SK-N-SH (cell line): Measurements from ENCODE around the gene PCDHB14. TPM values are rescaled to one million over a fixed set of nuclear protein-coding genes. Genes with fewer than 3 reads are reported as not detected.
"Not testable (repeated sequence)": the region's sequence is repeated elsewhere in the genome, so short reads cannot be mapped to it uniquely, and the experiment has no call there.

Experiments used
- CTCF ChIA-PET: fragments of 300-600, 350-600 bp; formaldehyde crosslinking; extraction: SDS; loops from one replicate; lab custom pipeline; 2021; lab: Yijun Ruan, JAX
- POLR2A ChIA-PET: fragments of 350-600 bp; sonication (Branson Sonifier 250); formaldehyde crosslinking; extraction: SDS; loops from one replicate; lab custom pipeline; 2020; ENCODE audit warnings: antibody characterized with exemption, inconsistent platforms; lab: Yijun Ruan, JAX
- DNase-seq: peaks from one replicate; pipeline ENCODE4 v3.0.0; 2012
- H2AFZ ChIP-seq: fragments of 200-600 bp; sonication (generic); 2 replicates; pipeline ENCODE4 v1.8.1; 2016; ENCODE audit warnings: antibody characterized with exemption, mild to moderate bottlenecking, low read depth
- H3F3A ChIP-seq: fragments of 200-600 bp; sonication (generic); replicated peaks from 2 replicates; pipeline ENCODE3; 2016; ENCODE audit warnings: antibody characterized with exemption, mild to moderate bottlenecking; ENCODE audit not compliant: insufficient read depth
- H3K27ac ChIP-seq, 2 experiments: fragments of 200-500 bp in 1 of 2; fragments of 200-600 bp in 1 of 2; sonication (Bioruptor generic) in 1 of 2; sonication (generic), shearing (Covaris generic) in 1 of 2; 2 replicates each; pipeline versions ENCODE4 v1.5.1 to v1.6.1; 2014 to 2016; ENCODE audit warnings: low read depth in 2 of 2, inconsistent platforms in 1 of 2, low read length in 1 of 2, mild to moderate bottlenecking in 1 of 2, mixed read lengths in 1 of 2
- H3K27me3 ChIP-seq: fragments of 200-600 bp; sonication (generic), shearing (Covaris generic); 2 replicates; pipeline ENCODE4 v1.6.1; 2016; ENCODE audit warnings: mixed run types; ENCODE audit not compliant: insufficient read depth
- H3K36me3 ChIP-seq, 2 experiments: fragments of 200-500 bp in 1 of 2; fragments of 200-600 bp in 1 of 2; sonication (Bioruptor generic) in 1 of 2; sonication (generic) in 1 of 2; replicated peaks in 1 of 2; 2 replicates each; pipeline versions ENCODE3 to v1.5.1; 2014 to 2016; ENCODE audit warnings: low read length in 1 of 2, mild to moderate bottlenecking in 1 of 2; ENCODE audit not compliant: insufficient read depth in 2 of 2, control insufficient read depth in 1 of 2
- H3K4me1 ChIP-seq, 2 experiments: fragments of 200-500 bp in 1 of 2; fragments of 200-600 bp in 1 of 2; sonication (Bioruptor generic) in 1 of 2; sonication (generic), shearing (Covaris generic) in 1 of 2; 2 replicates each; pipeline versions ENCODE4 v1.5.1 to v1.6.1; 2014 to 2016; ENCODE audit warnings: low read depth in 1 of 2, low read length in 1 of 2, mixed run types in 1 of 2; ENCODE audit not compliant: insufficient read depth in 2 of 2, control insufficient read depth in 1 of 2
- H3K4me2 ChIP-seq: fragments of 200-600 bp; sonication (generic), shearing (Covaris generic); 2 replicates; pipeline ENCODE4 v1.6.1; 2017; ENCODE audit warnings: mixed run types
- H3K4me3 ChIP-seq, 2 experiments: fragments of 200-500 bp in 1 of 2; fragments of 200-600 bp in 1 of 2; sonication (Bioruptor generic) in 1 of 2; sonication (generic), shearing (Covaris generic) in 1 of 2; 2 replicates each; pipeline versions ENCODE4 v1.5.1 to v1.8.1; 2014 to 2016; ENCODE audit warnings: low read depth in 2 of 2, inconsistent platforms in 1 of 2, low read length in 1 of 2, mild to moderate bottlenecking in 1 of 2, mixed read lengths in 1 of 2, moderate library complexity in 1 of 2
- H3K79me2 ChIP-seq: fragments of 200-600 bp; sonication (generic); 2 replicates; pipeline ENCODE4 v1.8.1; 2017; ENCODE audit warnings: mild to moderate bottlenecking; ENCODE audit not compliant: insufficient read depth
- H3K9ac ChIP-seq: fragments of 200-600 bp; sonication (generic); 2 replicates; pipeline ENCODE4 v1.6.1; 2017; ENCODE audit warnings: mixed run types
- H3K9me2 ChIP-seq: fragments of 200-600 bp; sonication (generic); 2 replicates; pipeline ENCODE4 v1.6.1; 2017; ENCODE audit warnings: mixed run types
- H3K9me3 ChIP-seq: fragments of 200-600 bp; sonication (generic); 2 replicates; pipeline ENCODE4 v1.6.1; 2017; ENCODE audit warnings: mixed run types, mild to moderate bottlenecking, moderate library complexity
- H4K20me1 ChIP-seq: fragments of 200-600 bp; sonication (generic); 2 replicates; pipeline ENCODE4 v1.6.1; 2017; ENCODE audit warnings: mild to moderate bottlenecking, mixed run types; ENCODE audit not compliant: insufficient read depth
- CTCF ChIP-seq: fragments of 200-600 bp; sonication (generic); IDR thresholded peaks from 2 replicates; pipeline ENCODE4 v1.6.1; 2017; ENCODE audit warnings: antibody characterized with exemption, mild to moderate bottlenecking, moderate library complexity
- MAX ChIP-seq: IDR thresholded peaks from 2 replicates; pipeline ENCODE4 v1.4.0; 2012; ENCODE audit warnings: low read depth
- NFIC ChIP-seq: IDR thresholded peaks from 2 replicates; pipeline ENCODE4 v1.4.0; 2012; ENCODE audit warnings: borderline replicate concordance
- POLR2AphosphoS5 ChIP-seq: IDR thresholded peaks from 2 replicates; pipeline ENCODE4 v1.6.1; 2012; ENCODE audit warnings: low read depth, low read length
- RAD21 ChIP-seq: IDR thresholded peaks from 2 replicates; pipeline ENCODE4 v1.6.1; 2012; ENCODE audit warnings: mild to moderate bottlenecking, low read length
- TAF1 ChIP-seq: IDR thresholded peaks from 2 replicates; pipeline ENCODE4 v1.6.1; 2012; ENCODE audit warnings: low read depth, mild to moderate bottlenecking, low read length, moderate library complexity, borderline replicate concordance
- USF1 ChIP-seq: IDR thresholded peaks from 2 replicates; pipeline ENCODE4 v1.4.0; 2012; ENCODE audit warnings: low read depth, borderline replicate concordance
- WGBS: methylation state at CpG from one replicate; pipeline ENCODE4 v1.1.6; 2017; ENCODE audit warnings: low lambda C conversion rate; 5-methylcytosine and 5-hydroxymethylcytosine counted together
- polyA plus RNA-seq, 3 experiments: library from polyadenylated mRNA; depleted of rRNA; stranded (reverse); fragments of >200 nt; gene quantifications; 2 replicates each; pipeline ENCODE4 v1.2.3, GENCODE V29; 2012

Gene PCDHB14
- polyA plus RNA-seq, 1 of the 3 experiments (the other 2 are of a cell fraction) = 9.7 TPM

GRCh38 chr5:141225421-141225820 lies 2.3 kb downstream of the PCDHB14 start:
- CTCF ChIA-PET = interaction anchor here (1.0 to 2.7 kb wide), 5 partner anchors 75 to 367 kb away, joined by 3 to 12 read pairs (median 3); partner anchors contain the start of genes PCDHB4 and PCDHB6

GRCh38 chr5:141234109-141234667 lies 11.0 kb downstream of the PCDHB14 start:
- ChIA-PET POLR2A (interaction anchor here (1.0 kb wide), 1 partner anchor 11 kb away, joined by 3 read pairs; the partner anchor contains the start of gene PCDHB14), CTCF (interaction anchor here (0.6 to 2.8 kb wide), 15 partner anchors 10 to 330 kb away, joined by 3 to 21 read pairs (median 3); partner anchors contain the start of genes PCDHB11, PCDHB14, PCDHB16 and PCDHB3)
- Histone ChIP-seq H3K9me3 (peaks cover 15% of the 10 kb centered on the region), H3K36me3 (peaks cover 0 to 6% of the 10 kb centered on the region in 2 experiments), H3K27me3 (no peaks in the 10 kb centered on the region), H3F3A (peaks cover 3% of the 10 kb centered on the region), H4K20me1 (no peaks in the 10 kb centered on the region), H3K4me2 (no peak overlapping the region), H3K4me3 (peak overlapping the region; percentile 11 to 33; a peak in 3 of 4 replicates), H3K27ac (no peak overlapping the region), H3K79me2 (no peaks in the 10 kb centered on the region), H3K9me2 (no peaks in the 10 kb centered on the region), H3K4me1 (no peaks in the 10 kb centered on the region), H3K9ac (no peak overlapping the region), H2AFZ (0 out of 2 replicates have a peak overlapping the region, but pooled peaks have one; percentile 15)
- no peak for DNase-seq
- WGBS = 24% methylated on average over 15 of the region's 15 CpGs
- TF ChIP-seq MAX (no peak), TAF1 (no peak), RAD21 (peak; percentile 49), USF1 (no peak), CTCF (peak; percentile 46), NFIC (no peak), POLR2AphosphoS5 (no peak)

More at GRCh38 chr5:141225421-141225820, 2.3 kb downstream of the PCDHB14 start:
- H3K79me2 ChIP-seq, H3K27ac ChIP-seq, H3K9me3 ChIP-seq, H3K9me2 ChIP-seq, H3K9ac ChIP-seq, H3K4me2 ChIP-seq, H4K20me1 ChIP-seq, H3K36me3 ChIP-seq, H3F3A ChIP-seq, POLR2A ChIA-PET, H3K4me3 ChIP-seq, H3K27me3 ChIP-seq, H2AFZ ChIP-seq, DNase-seq, H3K4me1 ChIP-seq: not testable (repeated sequence)
- WGBS = 86% methylated on average over 11 of the region's 30 CpGs

- CTCF ChIA-PET, H4K20me1 ChIP-seq, H3K4me3 ChIP-seq: not testable (repeated sequence)
These were observed 12.8 kb downstream of the PCDHB14 start for GRCh38 chr5:141235922-141236321.

More at GRCh38 chr5:141235922-141236321, 12.8 kb downstream of the PCDHB14 start:
- H3K9ac ChIP-seq, H3F3A ChIP-seq, H3K4me2 ChIP-seq, H2AFZ ChIP-seq, H3K79me2 ChIP-seq, H3K4me1 ChIP-seq, H3K9me2 ChIP-seq, DNase-seq, H3K36me3 ChIP-seq, H3K27me3 ChIP-seq, H3K27ac ChIP-seq, POLR2A ChIA-PET: not testable (repeated sequence)
- 86% methylated on average over 38 of the region's 40 CpGs for WGBS
- peaks cover 15% of the 10 kb centered on the region for H3K9me3 ChIP-seq
